Pons (tissue), 1 donor: ENCODE data around the gene PCNA.
"Not testable (repeated sequence)": the region's sequence is repeated elsewhere in the genome, so short reads cannot be mapped to it uniquely, and the experiment has no call there.

Source experiments
- DNase-seq: peaks from one replicate; pipeline ENCODE4 v3.0.0-alpha.2; 2016; ENCODE audit warnings: low spot score

The PCNA gene

DNA sequence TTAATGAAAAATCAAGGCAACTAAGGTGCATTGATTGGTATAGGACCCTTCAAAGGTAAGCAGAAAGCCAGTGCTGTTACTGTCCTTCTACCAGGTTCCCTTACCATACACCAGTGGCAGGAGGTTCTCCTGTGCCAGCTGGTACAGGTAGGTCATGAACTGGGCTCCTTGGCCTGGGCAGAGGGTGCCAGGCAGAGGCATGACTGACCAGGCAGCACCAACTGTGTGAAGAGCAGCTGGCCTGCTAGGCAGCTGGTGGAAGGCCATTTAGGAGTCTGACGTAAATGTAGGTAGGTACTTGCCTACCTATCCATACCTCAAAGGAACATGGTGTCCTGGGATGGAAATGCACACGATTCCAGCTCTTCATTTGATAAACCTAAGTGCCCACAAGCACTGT is 23.3 kb downstream of the PCNA start:
- DNase-seq, result no peak

DNA sequence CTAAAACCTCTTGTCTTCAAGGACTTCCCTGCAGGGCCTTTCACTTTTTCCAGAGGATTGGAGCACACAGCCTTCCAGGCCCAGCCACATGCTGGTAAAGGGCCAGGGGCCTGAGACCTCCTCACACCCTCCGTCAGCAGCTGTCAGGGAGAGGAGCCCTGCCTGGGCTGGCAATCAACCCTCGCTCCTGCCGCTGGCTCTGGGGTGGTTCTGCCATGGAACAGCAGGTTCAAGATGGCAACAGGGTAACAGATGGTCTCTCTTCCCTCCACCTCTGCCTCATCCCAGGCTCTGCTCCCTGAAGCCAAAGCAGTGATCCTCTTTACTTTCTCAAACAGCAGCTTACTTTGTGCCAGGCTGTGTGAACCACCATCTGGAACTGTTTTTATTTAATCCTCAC is 23.8 kb downstream of the PCNA start:
- no peak for DNase-seq

DNA sequence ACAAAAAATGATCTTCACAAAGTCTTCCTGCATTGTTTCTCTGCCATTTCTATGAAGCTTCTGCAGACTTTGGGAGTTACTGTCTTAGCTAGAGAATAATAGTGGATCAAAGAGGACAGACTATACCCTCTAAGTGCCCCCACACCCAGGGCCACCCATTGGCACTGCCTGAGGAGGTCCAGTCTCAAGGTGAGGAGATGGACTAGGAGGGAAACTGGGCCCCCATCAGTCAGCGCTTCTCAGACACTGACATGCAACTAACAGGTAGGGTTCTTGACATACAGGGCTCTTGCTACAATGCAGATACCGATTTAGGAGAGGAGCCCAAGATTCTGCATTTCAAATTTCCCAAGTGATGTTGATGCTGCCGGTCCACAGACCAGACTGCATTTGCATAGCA is 24.3 kb downstream of the PCNA start:
- DNase-seq, result no peak

DNA sequence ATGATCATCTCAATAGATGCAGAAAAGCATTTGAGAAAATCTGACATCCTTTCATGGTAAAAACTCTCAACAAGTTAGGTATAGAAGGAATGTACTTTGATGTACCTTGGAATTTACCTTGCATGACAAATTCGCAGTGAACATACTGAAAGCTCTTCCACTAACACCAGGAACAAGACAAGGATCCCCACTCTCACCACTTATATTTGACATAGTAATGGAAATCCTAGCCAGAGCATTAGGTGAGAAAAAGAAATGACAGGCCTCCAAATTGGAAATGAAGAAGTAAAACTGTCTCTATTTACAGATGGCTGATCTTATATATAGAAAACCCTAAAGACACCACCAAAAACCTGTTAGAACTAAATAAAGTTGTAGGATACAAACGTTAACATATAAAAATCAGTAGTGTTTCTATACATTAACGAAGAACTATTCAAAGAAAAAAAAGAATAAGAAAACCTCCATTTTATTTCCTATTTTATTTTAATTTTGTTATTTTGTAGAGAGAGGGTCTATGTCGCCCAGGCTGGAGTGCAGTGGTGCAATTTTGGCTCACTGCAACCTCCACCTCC is 26.9 kb downstream of the PCNA start:
- DNase-seq, result no peak

DNA sequence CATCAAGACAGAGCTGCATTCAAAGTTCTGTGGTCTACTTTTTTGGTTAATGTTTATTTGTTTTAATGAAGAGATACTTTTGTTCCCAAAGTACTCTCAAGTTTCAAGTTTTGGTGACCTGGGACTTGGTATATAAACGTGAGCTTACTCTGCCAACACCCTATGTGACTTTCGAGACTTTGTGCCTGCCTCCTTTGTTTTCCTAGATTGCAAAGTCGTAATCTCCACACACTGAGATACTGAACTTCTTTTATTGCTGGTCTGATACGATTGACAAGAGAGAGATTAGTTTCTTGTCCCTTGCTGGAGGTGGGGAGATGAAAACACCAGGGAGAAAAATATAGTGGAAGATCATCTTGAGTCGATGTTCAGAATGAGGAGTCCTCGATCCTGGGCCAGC is 27.9 kb downstream of the PCNA start:
- no peak for DNase-seq

DNA sequence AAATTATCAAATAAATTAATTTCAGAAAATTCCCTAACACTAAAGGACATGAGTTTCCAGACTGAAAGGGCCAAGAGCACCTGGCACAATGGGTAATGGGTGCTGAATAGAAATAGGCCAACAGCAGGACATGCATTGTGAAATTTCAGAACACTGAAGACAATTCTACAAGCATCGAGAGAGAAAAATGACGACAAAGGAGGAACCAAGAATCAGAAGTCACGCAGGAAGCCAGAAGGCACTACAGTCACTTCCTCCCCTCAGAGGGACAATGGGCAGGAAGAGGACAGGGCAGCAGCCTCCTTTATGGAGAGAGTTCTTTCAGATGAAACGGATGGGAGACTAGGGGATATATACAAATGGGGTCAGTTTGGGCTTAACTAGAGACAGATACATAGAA is 29.6 kb downstream of the PCNA start:
- DNase-seq, result peak; percentile 81

DNA sequence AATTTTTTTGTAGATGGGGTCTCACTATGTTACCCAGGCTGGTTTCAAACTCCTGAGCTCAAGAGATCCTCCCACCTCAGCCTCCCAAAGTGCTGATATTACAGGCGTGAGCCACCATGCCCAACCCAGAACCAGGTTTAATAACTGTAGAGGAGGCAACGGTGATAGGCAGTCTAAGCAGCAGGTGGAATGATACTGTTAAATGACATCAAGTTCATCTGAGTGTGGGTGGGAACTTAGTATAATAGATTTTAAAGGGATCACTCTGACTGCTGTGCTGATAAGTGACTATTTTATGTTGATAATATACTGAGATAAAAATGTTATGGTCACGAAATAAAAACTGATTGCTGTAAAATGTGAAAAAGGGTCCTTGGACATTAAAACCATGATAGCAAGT is 31.1 kb downstream of the PCNA start:
- DNase-seq, result no peak

DNA sequence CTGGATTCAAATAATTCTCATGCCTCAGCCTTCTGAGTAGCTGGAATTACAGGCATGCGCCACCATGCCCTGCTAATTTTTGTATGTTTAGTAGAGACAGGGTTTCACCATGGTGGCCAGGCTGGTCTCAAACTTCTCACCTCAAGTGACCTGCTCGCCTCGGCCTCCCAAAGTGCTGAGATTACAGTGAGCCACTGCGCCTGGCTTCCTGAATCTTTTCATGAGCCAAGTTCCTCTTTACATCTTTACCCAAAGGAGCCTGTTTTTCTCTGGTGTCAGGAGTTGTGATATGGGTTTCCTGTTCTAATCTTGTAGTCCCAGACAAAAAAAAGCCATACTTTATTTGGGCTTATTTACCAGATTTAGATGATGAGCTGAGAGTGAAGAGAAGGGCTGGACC is 34.4 kb downstream of the PCNA start:
- peak; percentile 79 for DNase-seq

DNA sequence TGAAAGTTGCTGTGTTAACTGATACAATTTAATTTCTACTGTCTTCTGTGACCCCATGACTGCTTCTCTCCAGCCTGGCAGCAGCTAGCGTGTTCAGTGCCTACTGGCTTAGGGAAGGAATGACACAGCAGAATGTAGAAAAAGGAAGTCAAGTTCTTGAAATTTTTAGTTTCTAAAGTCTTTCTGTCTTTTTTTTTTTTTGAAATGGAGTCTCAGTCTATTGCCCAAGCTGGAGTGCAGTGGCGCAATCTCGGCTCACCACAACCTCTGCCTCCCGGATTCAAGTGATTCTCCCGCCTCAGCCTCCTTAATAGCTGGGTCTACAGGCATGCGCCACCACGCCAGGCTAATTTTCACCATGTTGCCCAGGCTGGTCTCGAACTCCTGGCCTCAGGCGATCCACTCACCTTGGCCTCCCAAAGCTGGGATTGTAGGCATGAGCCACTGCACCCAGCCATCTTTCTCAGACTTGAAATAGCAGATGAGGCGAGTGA is 39.3 kb downstream of the PCNA start:
- DNase-seq, result peak; percentile 85

DNA sequence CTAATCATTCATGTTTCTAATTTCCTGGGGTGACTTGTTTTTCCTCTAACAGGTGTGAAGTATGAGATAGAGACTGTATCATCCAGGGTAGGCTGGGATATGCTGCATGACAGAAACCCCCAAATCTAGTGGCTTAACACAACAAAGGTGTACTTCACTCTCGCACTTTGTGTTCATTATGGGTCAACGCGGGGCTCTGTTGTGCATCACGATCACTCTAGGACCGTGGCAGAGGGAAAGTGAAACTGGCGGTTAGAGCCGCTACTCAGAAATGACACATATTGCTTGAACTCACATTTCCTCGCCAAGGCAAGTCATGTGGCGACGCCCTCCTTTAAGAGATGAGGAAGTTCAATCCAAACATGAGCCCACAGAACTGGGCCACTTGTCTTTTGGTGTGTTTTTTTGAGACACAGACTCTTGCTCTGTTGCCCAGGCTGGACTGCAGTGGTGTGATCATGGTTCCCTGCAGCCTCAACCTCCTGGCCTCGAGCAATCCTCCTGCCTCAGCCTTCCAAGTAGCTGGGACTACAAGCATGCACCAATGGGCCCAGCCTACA is 41.3 kb downstream of the PCNA start:
- peak; percentile 90 for DNase-seq

DNA sequence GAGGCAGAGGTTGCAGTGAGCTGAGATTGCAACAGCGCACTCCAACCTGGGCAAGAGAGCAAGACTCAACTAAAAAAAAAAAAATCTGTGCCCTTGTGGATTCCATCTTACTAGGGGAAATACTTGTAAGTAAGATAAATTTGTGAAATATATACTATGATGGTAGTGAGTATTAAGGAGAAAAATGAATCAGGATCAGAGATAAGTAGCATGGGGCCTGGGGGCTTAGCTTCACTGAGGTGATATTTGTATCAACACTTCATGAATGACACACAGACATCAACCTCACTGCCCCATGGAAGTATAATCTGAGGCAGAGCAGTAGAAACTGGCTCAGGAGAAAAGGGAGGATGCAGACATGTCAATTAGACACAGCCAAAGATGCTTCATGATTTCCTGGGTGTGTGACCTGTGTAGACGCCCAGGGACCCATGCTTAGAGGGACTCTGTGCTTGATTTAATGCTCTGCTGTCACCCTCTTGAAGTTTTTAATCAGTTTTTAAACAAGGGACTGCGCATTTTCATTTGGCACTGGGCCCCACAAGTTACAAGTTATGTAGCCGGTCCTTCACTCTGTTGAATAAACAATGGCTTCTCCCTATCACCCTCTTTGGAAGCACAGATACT is 41.9 kb downstream of the PCNA start:
- DNase-seq, result no peak

DNA sequence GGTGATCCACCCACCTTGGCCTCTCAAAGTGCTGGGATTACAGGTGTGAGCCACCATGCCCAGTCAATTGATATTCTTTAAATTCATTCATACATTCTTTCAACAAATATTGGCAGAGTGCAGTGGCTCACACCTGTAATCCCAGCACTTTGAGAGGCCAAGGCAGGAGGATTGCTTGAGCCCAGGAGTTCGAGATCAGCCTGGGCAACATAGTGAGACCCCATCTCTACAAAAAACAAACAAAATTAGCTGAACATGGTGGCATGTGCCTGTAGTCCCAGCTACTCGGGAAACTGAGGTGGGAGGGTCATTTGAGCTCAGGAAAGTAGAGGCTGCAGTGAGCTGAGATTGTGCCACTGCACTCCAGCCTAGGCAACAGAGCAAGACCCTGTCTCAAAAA is 42.8 kb downstream of the PCNA start:
- DNase-seq, result not testable (repeated sequence)

DNA sequence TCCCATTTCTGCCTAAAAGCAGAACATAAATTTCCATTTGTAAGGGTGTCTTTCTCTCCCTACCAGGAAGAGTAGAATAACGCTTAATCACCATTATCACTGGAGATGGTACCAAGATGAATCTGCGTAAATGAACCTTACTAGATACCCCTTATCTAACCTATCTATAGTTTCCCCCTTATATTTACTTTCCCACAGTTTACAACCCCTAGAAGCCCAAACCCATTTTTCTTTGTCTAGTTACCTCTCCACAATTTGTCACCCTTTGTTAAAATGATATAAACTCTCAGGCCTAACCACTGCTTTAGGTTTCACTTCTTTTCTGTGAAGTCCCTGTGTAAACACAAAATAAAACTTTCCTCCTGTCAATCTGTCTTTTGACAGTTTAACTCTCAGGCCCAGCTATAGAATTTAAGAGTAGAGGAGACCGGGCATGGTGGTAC is 45.5 kb downstream of the PCNA start:
- no peak for DNase-seq

DNA sequence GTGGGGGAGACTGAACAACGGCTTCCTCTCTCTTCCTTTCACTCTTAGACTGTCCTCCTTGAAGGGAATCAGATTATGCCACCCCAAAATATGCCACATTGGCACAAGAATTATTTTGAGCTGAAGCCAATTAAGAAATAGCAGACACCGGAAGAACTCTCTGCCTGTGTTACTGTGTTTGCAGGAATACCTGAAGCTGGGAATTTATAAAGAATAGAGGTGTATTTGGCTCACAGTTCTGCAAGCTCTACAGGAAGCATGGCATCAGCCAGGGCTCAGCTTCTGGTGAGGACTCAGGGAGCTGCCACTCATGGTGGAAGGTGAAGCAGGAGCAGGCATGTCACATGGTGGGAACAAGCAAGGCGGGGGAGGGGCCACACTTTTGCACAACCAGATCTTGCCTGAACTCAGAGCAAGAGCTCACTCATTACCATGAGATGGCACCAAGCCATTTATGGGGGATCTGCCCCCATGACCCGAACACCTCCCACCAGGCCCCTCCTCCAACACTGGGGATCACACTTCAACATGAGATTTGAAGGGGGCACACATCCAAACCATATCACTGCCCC is 46.0 kb downstream of the PCNA start:
- DNase-seq, result no peak

DNA sequence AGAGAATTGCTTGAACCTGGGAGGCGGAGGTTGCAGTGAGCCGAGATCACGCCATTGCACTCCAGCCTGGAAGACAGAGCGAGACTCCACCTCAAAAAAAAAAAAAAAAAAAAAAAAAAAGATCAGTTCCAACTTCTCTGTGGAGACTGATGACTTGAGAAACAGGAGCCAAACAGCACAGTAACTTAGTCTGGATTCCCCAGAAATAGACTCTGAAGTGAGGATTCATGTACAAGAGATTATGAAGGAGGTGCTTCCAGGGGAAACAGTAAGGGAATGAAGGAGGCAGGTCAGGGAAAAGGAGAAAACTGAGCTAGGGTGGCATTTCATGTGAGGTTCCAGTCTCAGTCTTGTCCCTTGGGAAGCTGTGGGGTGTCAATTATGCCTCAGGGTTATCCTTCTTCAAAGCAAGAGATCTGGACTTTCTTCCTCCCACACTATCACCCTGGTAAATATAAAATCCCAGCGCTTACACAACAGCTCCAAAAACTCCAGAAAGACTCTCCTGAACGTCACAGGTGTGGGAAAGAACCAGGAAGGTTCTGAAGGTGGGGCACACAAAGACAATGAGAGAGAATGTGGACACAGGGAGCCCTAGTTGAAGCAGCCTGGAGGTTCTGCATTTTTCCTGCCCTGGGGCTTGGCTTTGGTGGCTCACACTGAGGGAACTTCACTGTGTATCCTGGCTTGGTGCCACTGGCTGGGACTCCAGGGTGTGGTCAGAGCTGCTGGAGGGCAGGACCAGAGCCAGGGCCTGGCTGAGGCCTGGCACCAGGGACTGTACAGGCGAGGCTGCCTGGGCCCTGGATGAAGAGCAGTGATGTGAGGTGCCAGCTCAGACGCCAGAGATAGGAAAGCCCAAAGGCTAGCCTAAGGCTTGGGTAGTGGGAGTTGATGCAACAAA is 46.8 kb downstream of the PCNA start:
- DNase-seq, result peak; percentile 69

DNA sequence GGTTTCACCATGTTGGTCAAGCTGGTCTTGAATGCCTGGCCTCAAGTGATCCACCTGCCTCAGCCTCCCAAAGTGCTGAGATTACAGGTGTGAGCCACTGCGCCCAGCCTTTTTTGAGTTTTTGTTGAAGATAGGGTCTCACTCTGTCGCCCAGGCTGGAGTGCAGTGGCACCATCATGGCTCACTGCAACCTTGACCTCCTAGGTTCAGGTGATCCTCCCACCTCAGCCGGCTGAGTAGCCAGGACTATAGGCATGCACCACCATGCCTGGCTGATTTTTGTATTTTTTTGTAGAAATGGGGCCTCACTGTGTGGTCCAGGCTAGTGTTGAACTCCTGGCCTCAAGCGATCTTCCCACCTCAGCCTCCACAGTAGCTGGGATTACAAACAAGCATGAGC is 47.8 kb downstream of the PCNA start:
- DNase-seq, result not testable (repeated sequence)

DNA sequence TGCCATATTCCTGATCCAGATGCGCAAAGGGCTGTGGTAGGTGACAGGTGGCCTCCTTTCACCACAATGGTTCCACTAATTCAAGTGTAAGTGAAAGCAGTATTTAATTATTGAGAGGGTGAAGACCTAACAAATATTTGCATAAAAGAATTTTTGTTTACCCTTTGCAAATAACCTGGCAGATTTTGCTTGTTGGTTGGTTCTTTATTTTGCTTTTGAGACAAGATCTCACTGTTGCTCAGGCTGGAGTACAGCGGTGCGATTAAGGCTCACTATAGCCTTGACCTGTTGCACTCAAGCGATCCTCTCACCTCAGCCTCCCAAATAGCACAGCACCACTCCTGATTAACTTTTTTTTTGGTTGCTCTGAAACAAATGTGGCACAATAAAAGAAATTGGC is 49.2 kb downstream of the PCNA start:
- no peak for DNase-seq

DNA sequence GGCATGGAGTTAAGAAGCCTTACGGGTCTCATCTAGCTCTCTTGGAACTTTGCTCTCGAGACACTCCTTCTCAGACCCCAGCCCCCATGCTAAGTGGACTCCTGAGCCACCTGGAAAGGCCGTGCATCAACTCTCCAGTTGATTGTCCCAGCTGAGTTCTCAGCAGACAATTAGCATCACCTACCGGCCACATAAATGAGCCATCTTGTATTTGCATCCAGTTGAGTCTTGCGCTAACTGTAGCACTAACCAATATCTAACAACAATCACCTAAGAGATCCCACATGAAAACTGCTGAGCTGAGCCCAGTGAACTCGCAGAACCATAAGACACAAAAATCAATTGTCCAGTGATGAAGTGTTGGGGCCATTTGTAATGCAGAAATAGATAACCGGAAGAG is 49.7 kb downstream of the PCNA start:
- no peak for DNase-seq

DNA sequence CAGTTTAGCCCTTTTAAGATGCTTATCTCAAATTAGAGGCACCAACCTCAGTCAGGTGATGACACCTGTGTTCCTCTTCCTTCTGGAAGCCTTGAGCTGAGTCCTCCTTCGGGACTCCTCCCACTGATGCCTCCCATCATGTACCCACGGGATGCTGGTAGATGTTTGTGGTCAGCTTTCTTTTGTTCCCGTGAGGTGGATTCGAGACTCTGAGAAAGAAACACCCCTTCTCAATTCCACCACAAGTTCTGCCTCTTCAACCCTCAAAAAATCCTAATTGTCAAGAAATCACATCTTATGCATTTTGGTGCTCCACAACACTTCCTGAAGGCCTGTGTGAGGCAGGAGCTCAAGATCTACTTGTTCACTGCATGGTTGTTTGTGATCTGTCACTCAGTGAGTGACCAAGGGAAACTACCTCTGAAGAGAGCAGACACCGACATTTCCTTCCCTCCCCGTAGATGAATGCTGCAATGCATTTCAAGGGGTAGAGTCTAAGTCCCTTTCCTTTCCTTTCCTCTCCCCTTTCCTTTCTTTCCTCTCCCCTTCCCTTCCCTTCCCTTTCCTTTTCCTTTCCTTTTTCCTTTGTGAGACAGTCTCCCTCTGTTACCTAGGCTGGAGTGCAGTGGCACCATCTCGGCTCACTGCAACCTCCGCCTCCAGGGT is 50.5 kb downstream of the PCNA start:
- no peak for DNase-seq

DNA sequence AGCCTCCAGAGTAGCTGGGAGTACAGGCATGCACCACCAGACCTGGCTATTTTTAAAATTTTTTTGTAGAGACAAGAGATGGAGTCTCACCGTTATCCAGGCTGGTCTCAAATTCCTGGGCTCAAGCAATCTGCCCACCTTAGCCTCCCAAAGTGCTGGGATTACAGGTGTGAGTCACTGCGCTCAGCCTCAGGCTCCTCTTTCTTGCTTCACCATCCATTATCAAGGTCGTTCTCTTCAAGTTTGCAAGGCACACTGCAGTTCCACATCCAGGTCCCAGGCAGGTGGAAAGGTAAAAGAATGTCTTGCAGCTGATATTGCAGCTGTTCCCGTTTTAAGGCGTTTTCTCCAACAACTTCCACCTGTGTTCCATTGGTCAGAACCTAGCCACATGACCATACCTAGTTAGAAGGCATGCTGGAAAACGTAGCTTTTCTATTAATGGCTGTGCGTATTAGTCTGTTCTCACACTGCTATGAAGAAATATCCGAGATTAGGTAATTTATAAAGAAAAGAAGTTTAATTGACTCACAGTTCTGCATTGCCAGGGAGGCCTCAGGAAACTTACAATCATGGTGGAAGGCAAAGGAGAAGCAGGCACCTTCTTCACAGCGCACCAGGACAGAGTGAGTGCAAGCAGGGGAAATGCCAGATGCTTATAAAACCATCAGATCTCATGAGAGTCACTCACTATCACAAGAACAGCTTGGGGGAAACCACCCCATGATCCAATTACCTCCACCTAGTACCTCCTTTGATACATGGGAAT is 51.7 kb downstream of the PCNA start:
- no peak for DNase-seq

DNA sequence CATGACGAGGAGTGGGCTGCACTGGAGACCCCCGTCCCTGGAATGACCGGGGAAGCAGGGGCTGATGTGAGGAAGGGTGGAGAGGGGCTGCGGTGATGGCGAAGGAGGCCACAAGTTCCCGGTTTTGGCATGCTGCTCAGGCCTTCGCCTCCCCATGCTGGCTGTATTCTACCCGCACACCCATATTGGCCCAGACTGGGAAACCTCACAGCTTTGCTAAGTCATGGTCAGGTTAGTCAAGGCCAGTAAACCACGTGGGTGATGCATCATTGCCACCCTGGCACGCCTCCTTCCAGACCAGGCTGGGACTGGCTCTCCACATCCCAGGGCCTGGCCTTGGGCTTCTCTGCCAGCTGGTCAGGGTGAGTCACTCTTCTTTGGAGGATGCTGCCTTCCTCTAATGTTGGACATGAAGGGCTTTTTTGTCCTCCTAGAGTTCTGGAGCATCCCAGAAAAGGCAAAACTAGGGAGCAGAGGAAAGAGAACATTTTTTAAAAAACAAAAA is 53.8 kb downstream of the PCNA start:
- DNase-seq, result no peak
